ENCODE measurements around the gene ADAMTSL1.

ADAMTSL1 gene

DNA sequence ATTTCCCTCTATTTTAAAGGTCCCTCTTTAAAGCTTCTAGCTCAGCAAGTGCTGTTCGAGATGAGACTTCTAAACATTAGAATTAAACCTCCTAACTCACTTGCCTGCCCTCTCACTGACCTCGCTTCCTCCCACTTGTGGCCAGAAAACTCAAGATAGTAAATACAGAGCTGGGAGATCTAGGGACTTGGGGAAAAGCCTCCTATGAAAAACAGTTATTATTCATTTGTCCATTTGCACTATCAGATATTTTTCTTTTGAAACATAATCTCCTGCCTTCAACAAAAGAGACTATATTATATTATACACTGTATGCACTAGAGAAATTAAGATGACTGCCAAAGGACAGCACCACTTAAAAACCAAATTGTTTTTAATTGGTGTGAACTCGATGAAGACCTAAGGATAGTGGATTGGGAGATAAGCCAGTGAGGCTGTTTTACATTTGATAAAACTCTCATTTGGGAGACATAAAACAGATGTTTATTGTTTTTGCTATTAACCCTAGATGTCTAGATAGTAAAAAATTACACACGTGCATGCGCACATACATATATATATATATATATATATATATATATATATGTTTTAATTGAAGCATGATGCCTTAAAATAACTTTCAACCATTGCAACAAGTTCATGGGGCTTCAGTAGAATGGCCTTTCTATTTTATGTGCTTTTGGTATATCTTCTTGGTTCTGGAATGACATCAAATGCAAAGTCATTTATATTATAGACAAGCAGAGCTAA lies 229.4 kb downstream of the ADAMTSL1 start:
- no peak for DNase-seq (ENCODE audit: low read depth)

DNA sequence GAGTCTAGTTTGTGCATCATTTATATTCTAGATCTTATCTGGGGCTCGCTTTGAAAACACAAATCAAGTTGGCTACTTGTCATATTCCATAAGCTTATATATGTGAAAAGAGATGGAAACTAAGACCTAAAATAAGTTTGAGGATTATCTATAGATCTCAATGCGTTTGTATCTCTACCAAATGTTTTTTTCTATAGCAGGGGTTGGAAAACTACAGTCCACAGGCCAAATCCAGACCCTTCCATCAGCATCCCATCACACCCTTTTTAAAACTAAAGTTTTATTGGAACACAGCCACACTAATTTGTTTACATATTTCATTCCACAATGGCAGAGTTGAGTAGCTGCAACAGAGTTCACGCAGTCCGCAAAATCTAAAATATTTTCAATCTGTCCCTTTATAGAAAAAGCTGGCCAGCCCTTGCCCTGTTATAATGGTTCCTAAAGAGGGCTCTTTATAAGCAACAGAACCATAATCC lies 230.0 kb downstream of the ADAMTSL1 start:
- no peak for DNase-seq (ENCODE audit: low read depth)

- DNase-seq (ENCODE audit: low read depth) = no peak
Observed at GRCh38 chr9:18705796-18706392, 231.9 kb downstream of the ADAMTSL1 start.

DNA sequence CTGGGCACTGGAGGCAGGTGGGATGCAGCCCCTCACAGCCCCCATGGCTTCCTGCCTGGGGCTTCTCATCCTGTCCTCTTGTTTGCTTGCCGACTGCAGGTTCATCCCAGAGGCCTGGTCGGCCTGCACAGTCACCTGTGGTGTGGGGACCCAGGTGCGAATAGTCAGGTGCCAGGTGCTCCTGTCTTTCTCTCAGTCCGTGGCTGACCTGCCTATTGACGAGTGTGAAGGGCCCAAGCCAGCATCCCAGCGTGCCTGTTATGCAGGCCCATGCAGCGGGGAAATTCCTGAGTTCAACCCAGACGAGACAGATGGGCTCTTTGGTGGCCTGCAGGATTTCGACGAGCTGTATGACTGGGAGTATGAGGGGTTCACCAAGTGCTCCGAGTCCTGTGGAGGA lies 232.7 kb downstream of the ADAMTSL1 start:
- no peak for DNase-seq (ENCODE audit: low read depth)

DNA sequence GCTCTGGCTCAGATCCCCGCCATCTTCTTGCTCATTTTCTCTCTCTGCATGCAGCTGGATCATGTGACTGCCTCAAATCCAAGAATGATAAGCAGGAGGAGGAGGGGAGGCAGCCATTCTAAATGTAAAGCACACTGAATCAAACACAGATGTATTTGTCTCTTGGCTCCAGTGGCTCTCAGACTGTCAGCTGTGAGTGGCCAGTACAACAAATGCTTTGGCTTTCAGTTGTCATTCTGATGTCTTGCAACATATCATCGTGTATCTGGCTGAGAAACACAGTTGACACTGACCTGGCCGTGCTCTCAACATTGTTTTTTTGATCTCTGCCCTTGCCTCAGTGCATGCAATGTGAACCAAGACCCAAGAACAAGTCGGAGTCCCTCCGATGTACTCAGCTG lies 233.1 kb downstream of the ADAMTSL1 start:
- DNase-seq (ENCODE audit: low read depth) = no peak

- no peak for DNase-seq (ENCODE audit: low read depth)
Observed at GRCh38 chr9:18707489-18708205, 233.7 kb downstream of the ADAMTSL1 start.

DNA sequence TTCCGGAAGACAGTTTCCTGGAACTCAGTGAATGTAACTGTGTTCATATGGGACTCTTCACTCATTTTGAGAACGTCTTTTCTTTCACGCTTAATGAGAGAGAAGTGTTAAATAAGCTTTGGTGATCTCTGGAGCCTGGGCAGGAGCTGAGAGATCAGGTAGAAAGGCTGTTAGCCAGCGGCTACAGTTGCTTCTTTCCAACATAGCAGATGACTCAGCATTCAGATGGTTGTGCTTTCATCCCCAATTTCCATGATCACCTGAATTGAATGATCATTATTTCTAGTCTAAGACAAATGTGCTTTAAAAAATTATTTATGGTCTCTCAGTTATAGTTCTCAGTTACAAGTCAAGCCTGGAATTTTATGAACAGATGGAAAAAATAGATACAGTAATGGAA lies 234.5 kb downstream of the ADAMTSL1 start:
- no peak for DNase-seq (ENCODE audit: low read depth)

DNA sequence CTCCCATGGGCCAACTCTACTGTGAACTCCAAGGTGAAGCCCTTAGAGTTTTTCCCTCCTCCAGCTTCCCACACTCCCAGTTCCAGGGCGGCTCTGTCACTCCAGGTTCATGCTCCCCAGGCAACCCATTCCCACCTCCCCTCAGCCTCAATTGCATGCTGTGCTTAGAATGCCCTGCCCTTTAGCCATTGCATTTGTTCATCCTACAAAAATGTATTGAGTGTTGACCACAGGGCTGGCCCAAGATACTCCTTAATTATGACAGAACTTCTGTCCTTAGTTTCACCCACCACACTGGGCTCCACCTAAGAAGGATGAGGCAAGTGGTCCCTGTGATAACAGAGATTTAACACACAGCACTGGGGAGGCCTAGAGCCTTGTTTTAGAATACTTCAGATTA lies 236.1 kb downstream of the ADAMTSL1 start:
- no peak for DNase-seq (ENCODE audit: low read depth)

GRCh38 chr9:18717759-18718158 lies 243.8 kb downstream of the ADAMTSL1 start:
- no peak for DNase-seq (ENCODE audit: low read depth)

- no peak for DNase-seq (ENCODE audit: low read depth)
Observed at GRCh38 chr9:18718393-18718792, 244.4 kb downstream of the ADAMTSL1 start.

DNA sequence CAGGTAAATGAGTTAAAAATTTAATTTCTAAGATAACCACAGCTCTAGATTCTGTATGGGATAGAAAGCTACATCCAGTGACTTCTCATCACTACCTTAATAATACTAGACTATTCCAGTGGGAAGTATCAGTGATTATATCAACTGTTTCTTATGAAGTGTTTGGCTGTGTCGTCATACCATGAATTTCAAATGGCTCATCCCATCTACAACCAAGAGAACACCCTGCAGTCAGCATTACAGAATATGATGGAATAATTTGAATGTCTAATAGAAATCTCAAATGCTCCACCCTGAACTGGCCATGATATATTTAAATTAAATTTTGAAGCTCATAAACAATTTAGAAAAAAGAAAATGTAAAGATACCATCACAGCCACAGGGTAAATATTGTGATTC lies 245.0 kb downstream of the ADAMTSL1 start:
- DNase-seq (ENCODE audit: low read depth) = no peak

DNA sequence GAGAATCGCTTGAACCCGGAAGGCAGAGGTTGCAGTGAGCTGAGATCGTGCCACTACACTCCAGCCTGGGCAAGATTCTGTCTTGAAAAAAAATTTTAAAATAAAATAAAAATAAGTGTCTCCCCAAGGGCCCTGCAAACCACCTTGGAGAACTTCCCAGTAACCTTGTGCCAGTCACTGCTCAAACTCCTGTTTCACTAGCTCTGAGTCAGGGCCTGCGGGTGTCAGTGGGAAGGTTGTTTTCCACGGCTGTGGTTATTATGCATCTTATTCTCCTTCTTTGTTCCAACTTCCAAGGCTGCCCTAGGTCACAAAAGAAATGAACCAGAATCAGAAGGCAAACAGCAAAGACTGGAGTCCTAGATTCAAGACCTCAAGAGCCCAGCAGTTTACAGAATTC lies 246.7 kb downstream of the ADAMTSL1 start:
- DNase-seq (ENCODE audit: low read depth) = no peak

DNA sequence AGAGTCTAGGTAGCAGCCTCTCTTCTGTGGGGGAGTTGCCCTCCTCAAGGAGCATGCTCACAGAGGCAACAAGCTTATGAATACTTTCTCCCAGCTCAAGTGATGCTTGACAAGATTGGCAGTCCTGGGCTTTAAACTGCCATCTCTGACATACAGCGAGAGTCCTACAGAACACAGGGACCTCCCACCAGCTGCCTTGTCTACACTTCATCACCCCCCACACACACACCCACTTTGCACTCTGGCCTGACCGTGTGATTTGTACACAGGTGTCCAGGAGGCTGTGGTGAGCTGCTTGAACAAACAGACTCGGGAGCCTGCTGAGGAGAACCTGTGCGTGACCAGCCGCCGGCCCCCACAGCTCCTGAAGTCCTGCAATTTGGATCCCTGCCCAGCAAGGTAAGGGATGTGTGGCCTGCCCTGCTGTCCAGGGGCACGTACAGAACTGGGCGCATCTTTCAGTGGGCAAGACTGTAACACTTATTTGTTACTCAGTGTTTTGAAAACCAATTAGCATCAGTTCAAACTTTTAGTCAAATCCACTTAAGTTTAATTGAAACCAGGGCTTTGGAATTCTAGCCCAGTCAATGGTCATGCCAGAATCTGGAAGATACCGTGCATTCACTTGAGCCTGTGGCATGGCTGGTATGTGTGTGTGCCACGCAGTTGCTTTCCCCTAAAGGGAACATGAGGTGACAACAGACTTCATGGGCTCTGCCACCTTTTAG lies 247.5 kb downstream of the ADAMTSL1 start:
- no peak for DNase-seq (ENCODE audit: low read depth)

DNA sequence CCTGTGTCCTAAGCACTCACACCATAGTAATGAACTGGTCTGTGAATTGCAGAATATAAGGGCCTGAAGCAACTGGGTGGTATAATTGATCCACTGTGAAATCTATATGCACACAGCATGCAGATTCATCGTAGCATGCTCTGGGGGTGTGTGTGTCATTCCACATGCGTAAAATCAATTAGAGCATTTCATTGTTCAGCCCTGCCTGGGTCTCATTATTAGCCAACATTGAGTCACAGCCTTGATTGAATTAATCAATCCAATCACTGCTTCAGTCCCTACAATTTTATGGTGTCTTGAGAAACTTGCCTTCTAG lies 248.0 kb downstream of the ADAMTSL1 start:
- no peak for DNase-seq (ENCODE audit: low read depth)

DNA sequence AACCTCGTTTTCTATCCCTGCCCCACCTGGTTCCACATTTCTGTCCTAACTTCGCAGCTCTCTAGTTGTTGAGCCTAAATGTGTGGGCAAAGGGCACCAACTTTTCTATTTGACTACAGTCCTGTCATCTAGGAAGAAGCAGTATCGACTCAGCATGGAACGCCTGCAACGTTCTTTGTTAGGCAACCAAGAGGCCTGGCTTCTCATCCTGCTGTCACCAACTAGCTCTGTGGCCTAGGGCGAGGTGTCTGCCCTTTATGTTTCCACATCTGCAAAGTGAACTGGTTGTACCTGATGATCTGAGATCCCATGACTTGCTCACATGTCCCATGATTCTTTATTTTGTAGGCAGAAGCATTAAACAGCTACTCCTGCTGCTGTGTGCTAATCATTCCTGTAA lies 248.9 kb downstream of the ADAMTSL1 start:
- DNase-seq (ENCODE audit: low read depth) = no peak

DNA sequence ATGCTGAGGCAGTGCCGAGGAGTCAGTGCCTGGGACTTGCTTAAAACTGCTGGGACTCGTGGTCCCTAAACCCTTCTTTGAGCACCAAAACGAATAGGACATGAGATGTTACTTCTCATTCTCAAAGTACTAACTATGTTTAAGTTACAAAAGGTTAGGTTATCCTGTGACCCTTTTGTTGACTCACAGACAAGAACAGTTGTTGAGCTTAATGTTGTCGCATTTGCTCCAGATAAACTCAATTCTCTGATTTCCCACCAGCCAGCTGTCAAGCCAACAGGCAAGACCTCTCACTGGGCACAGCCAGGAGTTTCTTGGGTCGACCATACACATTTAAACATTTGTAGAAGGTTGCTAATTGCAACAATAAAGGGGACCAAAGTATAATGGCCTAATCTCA lies 249.4 kb downstream of the ADAMTSL1 start:
- no peak for DNase-seq (ENCODE audit: low read depth)

- DNase-seq (ENCODE audit: low read depth) = no peak
Observed at GRCh38 chr9:18726546-18726945, 252.6 kb downstream of the ADAMTSL1 start.

DNA sequence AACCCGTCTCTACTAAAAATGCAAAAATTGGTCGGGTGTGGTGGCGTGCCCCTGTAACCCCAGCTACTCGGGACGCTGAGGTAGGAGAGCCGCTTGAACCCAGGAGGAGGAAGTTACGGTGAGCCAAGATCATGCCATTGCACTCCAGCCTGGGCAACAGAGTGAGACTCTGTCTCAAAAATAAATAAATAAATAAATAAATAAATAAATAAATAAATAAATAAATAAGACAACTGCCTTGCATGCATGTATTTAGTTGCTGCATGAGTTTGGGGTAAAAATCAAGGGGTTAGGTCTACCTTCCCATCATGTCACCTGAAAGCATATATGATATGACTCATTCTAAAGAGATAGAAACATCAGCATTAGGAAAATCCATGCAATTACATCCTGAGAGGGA lies 254.0 kb downstream of the ADAMTSL1 start:
- no peak for DNase-seq (ENCODE audit: low read depth)

- no peak for DNase-seq (ENCODE audit: low read depth)
Observed at GRCh38 chr9:18728642-18729041, 254.7 kb downstream of the ADAMTSL1 start.

DNA sequence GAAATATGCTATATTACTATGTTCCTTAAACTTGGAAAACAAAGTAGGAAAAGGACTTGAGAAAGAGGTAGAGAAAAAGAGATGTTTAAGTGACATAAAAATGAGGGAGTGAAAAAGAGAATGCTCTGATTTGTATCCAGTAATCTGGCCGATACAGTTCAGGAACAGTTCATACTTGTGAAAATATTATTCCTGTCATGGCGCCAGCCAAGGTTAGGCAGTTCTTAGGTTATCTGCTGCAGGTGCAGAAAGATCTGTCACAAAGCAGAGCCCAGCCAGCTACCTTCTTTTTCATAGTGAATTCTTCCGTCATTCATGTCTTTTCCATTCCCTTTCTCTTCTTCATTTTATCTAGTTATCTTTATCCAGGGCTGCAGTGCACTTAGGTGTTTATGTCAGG lies 256.3 kb downstream of the ADAMTSL1 start:
- DNase-seq (ENCODE audit: low read depth) = no peak

- DNase-seq (ENCODE audit: low read depth) = no peak
Observed at GRCh38 chr9:18739127-18739526, 265.2 kb downstream of the ADAMTSL1 start.

GRCh38 chr9:18739641-18740318 lies 265.8 kb downstream of the ADAMTSL1 start:
- no peak for DNase-seq (ENCODE audit: low read depth)
